ENCODE data around the gene PLEKHH2. TPM values are rescaled to one million over a fixed set of nuclear protein-coding genes. Genes with fewer than 3 reads are reported as not detected.
A peak's percentile ranks its signal among the peaks of the same experiment; 100 is the strongest.

The PLEKHH2 gene
- total RNA-seq, 1 donor from 2014 or later, result 1.6 TPM

- DNase-seq (ENCODE audit: low spot score), result no peak
- no peak for ATAC-seq
These were observed 166.1 kb downstream of the PLEKHH2 start for GRCh38 chr2:43803113-43803512.

- DNase-seq (ENCODE audit: low spot score) (no peak), ATAC-seq (peak; percentile 47)
These were observed 169.6 kb downstream of the PLEKHH2 start for GRCh38 chr2:43806719-43807031.

GRCh38 chr2:43810452-43810851 is 173.4 kb downstream of the PLEKHH2 start:
- ATAC-seq, result no peak

GRCh38 chr2:43810888-43811287 is 173.8 kb downstream of the PLEKHH2 start:
- DNase-seq (ENCODE audit: low spot score) (no peak), ATAC-seq (no peak)

More at GRCh38 chr2:43810452-43810851, 173.4 kb downstream of the PLEKHH2 start:
- no peak for DNase-seq (ENCODE audit: low spot score)

GRCh38 chr2:43812006-43812405 is 174.9 kb downstream of the PLEKHH2 start:
- DNase-seq (ENCODE audit: low spot score) (no peak), ATAC-seq (no peak)

DNA sequence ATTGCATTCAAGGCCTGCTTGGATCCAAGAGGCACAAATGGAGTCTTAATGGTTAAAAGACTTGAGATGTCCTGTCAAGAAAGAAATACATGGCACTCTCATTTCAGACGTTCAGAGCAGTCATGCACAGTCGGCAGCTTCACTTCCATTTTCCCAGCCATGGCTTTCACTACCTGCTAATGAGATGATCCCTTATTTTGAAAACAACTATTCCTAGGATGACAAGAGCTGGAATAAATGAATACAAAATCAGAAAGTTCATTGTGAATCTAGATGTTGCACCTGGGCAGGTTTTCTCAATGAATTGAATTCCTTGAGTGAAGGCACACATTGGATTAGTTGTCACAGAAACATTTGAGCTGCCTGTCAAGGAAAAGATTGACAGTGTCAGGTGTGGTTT is 175.9 kb downstream of the PLEKHH2 start:
- DNase-seq (ENCODE audit: low spot score), result no peak
- no peak for ATAC-seq

GRCh38 chr2:43814711-43815110 is 177.7 kb downstream of the PLEKHH2 start:
- no peak for DNase-seq (ENCODE audit: low spot score)
- ATAC-seq, result no peak

Other genes with a start within 250 kb of the PLEKHH2 start
- 20.0 TPM for gene THADA, start 41.2 kb upstream of the PLEKHH2 start, total RNA-seq
- not detected for gene C1GALT1C1L, start 39.2 kb downstream of the PLEKHH2 start, total RNA-seq
- gene DYNC2LI1, start 136.8 kb downstream of the PLEKHH2 start, total RNA-seq, result 5.1 TPM
- 57.0 TPM for gene ABCG5, start 201.6 kb downstream of the PLEKHH2 start, total RNA-seq
- 121 TPM for gene ABCG8, start 201.7 kb downstream of the PLEKHH2 start, total RNA-seq